HG02852 (cell line): Measurements from ENCODE around the gene RHNO1.
"Not testable (repeated sequence)": the region's sequence is repeated elsewhere in the genome, so short reads cannot be mapped to it uniquely, and the experiment has no call there.

Source experiments
- ATAC-seq: cut with Tn5 transposase; IDR thresholded peaks from one replicate; pipeline ENCODE4 v1.9.1; 2021; ENCODE audit warnings: mild to moderate bottlenecking, moderate library complexity; ENCODE audit not compliant: unreplicated experiment

Gene RHNO1

GRCh38 chr12:2858334-2858733 lies 18.7 kb upstream of the RHNO1 start:
- ATAC-seq = no peak

- ATAC-seq = no peak
Observed at GRCh38 chr12:2858944-2859421, 18.0 kb upstream of the RHNO1 start.

DNA sequence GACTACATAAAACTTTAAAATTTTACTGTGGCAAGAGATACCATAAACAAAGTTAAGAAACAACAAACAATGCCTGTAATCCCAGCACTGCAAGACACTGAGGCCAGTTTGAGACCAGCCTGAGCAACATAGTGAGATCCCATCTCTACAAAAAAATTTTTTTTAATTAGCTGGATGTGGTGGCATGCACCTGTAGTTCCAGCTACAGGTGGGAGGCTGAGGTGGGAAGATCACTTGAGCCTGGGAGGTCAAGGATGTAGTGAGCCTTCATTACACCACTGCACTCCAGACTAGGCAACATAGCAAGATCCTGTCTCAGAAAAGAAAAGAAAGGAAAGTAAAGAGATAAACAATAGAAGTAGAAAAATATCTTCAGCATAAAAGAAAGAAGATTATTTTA lies 16.9 kb upstream of the RHNO1 start:
- no peak for ATAC-seq

GRCh38 chr12:2862876-2863275 lies 14.1 kb upstream of the RHNO1 start:
- ATAC-seq = no peak

- ATAC-seq = not testable (repeated sequence)
Observed at GRCh38 chr12:2863402-2863801, 13.6 kb upstream of the RHNO1 start.

DNA sequence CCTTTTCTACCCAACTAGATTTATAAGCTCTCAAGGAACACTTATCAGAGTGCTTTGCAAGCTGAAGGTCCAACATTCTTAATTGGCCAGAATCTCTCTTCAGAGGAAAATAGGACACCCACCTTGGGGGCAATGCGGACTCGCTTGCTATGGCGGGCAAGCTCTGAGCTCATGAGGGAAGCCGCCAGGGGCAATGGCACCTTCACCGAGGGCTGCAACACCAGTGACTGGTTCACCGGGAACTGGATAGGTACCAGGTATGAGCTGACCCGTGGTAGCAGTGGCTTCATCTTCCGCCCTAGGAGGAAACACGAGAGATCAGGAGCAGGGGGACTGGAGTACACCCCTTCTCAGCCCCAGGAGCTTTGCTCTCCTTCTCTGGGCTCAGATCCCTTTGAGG lies 12.8 kb upstream of the RHNO1 start:
- no peak for ATAC-seq

GRCh38 chr12:2868986-2869632 lies 7.9 kb upstream of the RHNO1 start:
- ATAC-seq = not testable (repeated sequence)

- ATAC-seq = peak; percentile 46
Observed at GRCh38 chr12:2876431-2877046, 484 bp upstream of the RHNO1 start.

GRCh38 chr12:2877953-2878732 lies 1.1 kb downstream of the RHNO1 start:
- ATAC-seq = no peak

GRCh38 chr12:2879853-2880252 lies 2.8 kb downstream of the RHNO1 start:
- no peak for ATAC-seq

DNA sequence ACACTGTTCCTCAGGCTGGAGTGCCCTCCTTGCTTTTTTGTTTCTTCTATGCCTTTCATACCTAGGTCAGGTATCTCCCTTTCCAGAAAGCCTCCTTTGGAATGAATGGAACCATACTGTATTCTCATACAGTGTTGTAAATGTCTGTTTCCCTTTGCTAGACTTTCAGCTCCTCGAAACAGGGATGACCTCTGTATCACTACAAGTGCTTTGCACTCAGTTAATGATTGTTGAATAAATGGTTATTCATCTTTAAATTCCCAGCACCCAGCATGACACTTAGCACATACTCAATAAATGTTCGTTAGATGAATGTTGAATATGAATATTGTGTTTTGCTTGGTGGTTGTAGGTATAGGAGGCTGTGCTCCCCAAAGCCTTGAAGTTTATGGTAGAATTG lies 7.8 kb downstream of the RHNO1 start:
- ATAC-seq = no peak

DNA sequence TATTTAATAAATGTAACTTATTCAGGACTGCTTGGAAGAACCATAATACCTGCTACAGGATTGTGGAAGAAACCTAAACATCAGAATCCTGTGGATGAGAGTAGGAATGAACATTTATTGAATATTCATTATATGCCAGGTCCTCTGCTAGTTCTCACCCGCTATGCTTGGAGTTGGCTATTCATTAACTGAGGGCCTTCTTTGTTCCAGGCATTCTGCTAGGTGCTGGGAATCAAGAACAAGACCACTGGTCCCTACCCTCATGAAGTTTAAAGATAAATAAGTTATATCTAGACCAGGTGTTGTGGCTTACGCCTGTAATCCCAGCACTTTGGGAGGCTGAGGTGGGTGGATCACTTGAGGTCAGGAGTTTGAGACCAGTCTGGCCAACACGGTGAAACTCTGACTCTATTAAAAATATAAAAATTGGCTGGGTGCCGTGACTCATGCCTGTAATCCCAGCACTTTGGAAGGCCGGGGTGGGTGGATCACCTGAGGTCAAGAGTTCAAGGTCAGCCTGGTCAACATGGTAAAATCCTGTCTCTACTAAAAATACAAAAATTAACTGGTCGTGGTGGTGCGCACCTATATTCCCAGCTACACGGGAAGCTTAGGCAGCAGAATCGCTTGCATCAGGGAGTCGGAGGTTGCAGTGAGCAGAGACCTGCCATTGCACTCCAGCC lies 9.9 kb downstream of the RHNO1 start:
- no peak for ATAC-seq

DNA sequence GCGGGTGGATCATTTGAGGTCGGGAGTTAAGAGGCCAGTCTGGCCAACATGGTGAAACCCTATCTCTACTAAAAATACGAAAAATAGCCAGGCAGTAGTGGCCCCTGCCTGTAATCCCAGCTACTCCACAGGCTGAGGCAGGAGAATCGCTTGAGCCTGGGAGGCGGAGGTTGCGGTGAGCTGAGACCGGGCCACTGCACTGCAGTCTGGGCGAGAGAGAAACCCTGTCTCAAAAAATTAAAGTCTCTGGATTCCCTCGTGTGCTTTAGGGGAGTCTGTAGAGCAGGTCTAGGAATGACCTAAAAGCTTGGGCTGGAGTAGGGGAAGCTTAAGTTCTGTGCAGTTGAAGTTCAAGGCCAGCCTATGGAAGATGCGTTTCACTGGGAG lies 13.0 kb downstream of the RHNO1 start:
- ATAC-seq = no peak

- ATAC-seq = peak; percentile 99
Observed at GRCh38 chr12:2890388-2891239, 13.6 kb downstream of the RHNO1 start, which contains the start of gene TULP3. TSS of gene TULP3 (plus strand) at chr12:2890891. CDS start at chr12:2890948, 57 bp downstream.

- no peak for ATAC-seq
Observed at GRCh38 chr12:2891240-2892053, 14.4 kb downstream of the RHNO1 start.

GRCh38 chr12:2892246-2892645 lies 15.2 kb downstream of the RHNO1 start:
- ATAC-seq = no peak

GRCh38 chr12:2893007-2893406 lies 16.0 kb downstream of the RHNO1 start:
- no peak for ATAC-seq

DNA sequence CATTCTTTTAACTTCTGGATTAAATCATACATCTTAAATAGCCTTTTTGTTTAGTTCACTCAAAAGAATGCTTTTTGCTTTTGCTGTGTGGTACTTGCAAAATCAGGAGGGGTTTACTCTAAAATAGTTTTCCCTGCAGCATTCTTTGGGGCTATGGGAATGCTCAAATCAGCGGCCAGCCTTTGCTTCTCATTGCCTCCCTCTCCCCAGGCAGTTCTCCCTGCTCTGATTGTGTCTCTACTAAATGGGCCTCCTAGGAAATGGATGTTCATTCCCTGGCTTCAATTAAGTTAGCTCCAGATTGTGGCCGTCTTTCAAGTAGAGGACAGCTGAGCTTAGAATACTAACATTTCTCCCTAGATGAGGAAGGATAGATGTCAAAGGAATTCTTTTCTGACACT lies 18.0 kb downstream of the RHNO1 start:
- no peak for ATAC-seq

DNA sequence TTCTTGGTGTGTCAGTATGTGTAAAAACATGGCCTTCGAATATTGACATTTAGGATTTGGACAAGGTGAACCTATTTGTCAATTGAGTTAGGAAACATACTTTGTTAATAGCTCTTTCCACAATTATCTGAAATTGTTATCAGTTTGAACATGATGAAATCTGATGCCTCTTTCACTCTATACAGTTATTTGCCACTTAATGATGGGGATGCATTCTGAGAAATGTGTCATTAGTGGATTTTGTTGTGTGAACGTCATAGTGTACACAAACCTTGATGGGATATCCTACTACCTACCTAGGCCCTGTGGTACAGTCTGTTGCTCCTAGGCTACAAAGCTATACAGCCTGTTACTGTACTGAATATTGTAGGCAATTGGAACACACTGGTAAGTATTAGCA lies 18.5 kb downstream of the RHNO1 start:
- no peak for ATAC-seq

GRCh38 chr12:2897418-2897817 lies 20.4 kb downstream of the RHNO1 start:
- no peak for ATAC-seq
